K562 (cell line): ENCODE data around the gene RNU5D-1. TPM values are rescaled to one million over a fixed set of nuclear protein-coding genes. Genes with fewer than 3 reads are reported as not detected.

Experiments
- ATAC-seq: fragments of 200-7000 bp; cut with Tn5 transposase; 3 replicates; pipeline ENCODE4 v1.9.1; 2020; ENCODE audit warnings: moderate library complexity
- BruUV-seq: library from RNA; stranded (reverse); fragments of 400-500 nt; replicated peaks from 2 replicates; lab custom pipeline; 2021; lab: Mats Ljungman, UMichigan
- CTCF ChIA-PET: fragments of 300-600 bp; formaldehyde crosslinking; extraction: SDS; loops from one replicate; lab custom pipeline; 2021; ENCODE audit warnings: low intra/inter-chr PET ratio; lab: Yijun Ruan, JAX
- POLR2A ChIA-PET: fragments of 300-600, 350-650 bp; sonication (Branson Sonifier 250); formaldehyde crosslinking; extraction: SDS; loops from one replicate; lab custom pipeline; 2021; ENCODE audit warnings: antibody characterized with exemption, inconsistent platforms; lab: Yijun Ruan, JAX
- DNase-seq, 4 experiments: peaks; one replicate each; pipeline versions ENCODE4 v3.0.0 to v3.0.0-alpha.2; 2011 to 2018; ENCODE audit warnings: low spot score in 3 of 4, mixed read lengths in 3 of 4; ENCODE audit errors: extremely low read depth in 1 of 4
- FAIRE-seq: peaks from 2 replicates; lab custom pipeline; 2011; peaks lifted over from hg19 to GRCh38; lab: Jason Lieb, UNC
- H2AFZ ChIP-seq: 2 replicates; pipeline ENCODE4 v1.6.0; 2011; ENCODE audit warnings: low read depth, low read length, control low read depth, inconsistent platforms
- H3K27ac ChIP-seq: fragments of 200-600 bp; 3 replicates; pipeline ENCODE4 v1.8.0; 2011; ENCODE audit warnings: low read depth, mild to moderate bottlenecking, control low read depth, inconsistent platforms, low read length, moderate library complexity, mixed read lengths; ENCODE audit errors: extremely low read depth
- H3K27me3 ChIP-seq, 2 experiments: fragments of 300-600 bp in 1 of 2; 2 replicates in 1 of 2; 3 replicates in 1 of 2; pipeline versions ENCODE4 v1.6.0 to v1.8.0; 2011; ENCODE audit warnings: inconsistent platforms in 2 of 2, low read length in 2 of 2, mild to moderate bottlenecking in 1 of 2, mixed read lengths in 1 of 2, moderate library complexity in 1 of 2; ENCODE audit not compliant: control insufficient read depth in 2 of 2, insufficient read depth in 2 of 2
- H3K36me3 ChIP-seq: fragments of 300-600 bp; 3 replicates; pipeline ENCODE4 v1.8.0; 2011; ENCODE audit warnings: mild to moderate bottlenecking, low read length, inconsistent platforms; ENCODE audit not compliant: control insufficient read depth, insufficient read depth
- H3K4me1 ChIP-seq, 2 experiments: fragments of 200-600 bp in 1 of 2; replicated peaks in 1 of 2; 2 replicates in 1 of 2; 3 replicates in 1 of 2; pipeline versions ENCODE4 v1.5.1 to v1.8.0; 2011; ENCODE audit warnings: inconsistent platforms in 2 of 2, low read length in 2 of 2, mild to moderate bottlenecking in 1 of 2, mixed read lengths in 1 of 2, moderate library complexity in 1 of 2; ENCODE audit not compliant: control insufficient read depth in 2 of 2, insufficient read depth in 2 of 2
- H3K4me2 ChIP-seq: 2 replicates; pipeline ENCODE4 v1.6.1; 2011; ENCODE audit warnings: low read length, control low read depth, inconsistent platforms, mixed read lengths; ENCODE audit not compliant: insufficient read depth
- H3K4me3 ChIP-seq: fragments of 200-600 bp; sonication (generic), shearing (Covaris generic); 2 replicates; pipeline ENCODE4 v1.5.1; 2016; ENCODE audit warnings: control low read depth, inconsistent platforms
- H3K79me2 ChIP-seq: fragments of 200-600 bp; 3 replicates; pipeline ENCODE4 v1.8.0; 2011; ENCODE audit warnings: low read length, inconsistent platforms; ENCODE audit not compliant: control insufficient read depth, insufficient read depth
- H3K9ac ChIP-seq, 2 experiments: 2 replicates each; pipeline versions ENCODE4 v1.6.0 to v1.6.1; 2011; ENCODE audit warnings: low read depth in 2 of 2, low read length in 2 of 2, control low read depth in 1 of 2, inconsistent platforms in 1 of 2, mild to moderate bottlenecking in 1 of 2, mixed read lengths in 1 of 2; ENCODE audit not compliant: insufficient read depth in 1 of 2
- H3K9me1 ChIP-seq: one replicate; pipeline ENCODE4 v1.6.0; 2011; ENCODE audit warnings: inconsistent platforms, mild to moderate bottlenecking, low read length, moderate library complexity; ENCODE audit not compliant: control insufficient read depth, insufficient read depth
- H3K9me3 ChIP-seq: replicated peaks from 2 replicates; pipeline ENCODE4 v1.5.1; 2011; ENCODE audit warnings: low read depth, low read length, inconsistent platforms; ENCODE audit not compliant: control insufficient read depth, insufficient read depth
- H4K20me1 ChIP-seq: replicated peaks from 2 replicates; pipeline ENCODE4 v1.6.1; 2011; ENCODE audit warnings: low read length, inconsistent platforms, mixed read lengths; ENCODE audit not compliant: control insufficient read depth, insufficient read depth
- ETV6 ChIP-seq, 3 experiments: fragments of 150-350 bp in 1 of 3; sonication (generic) in 1 of 3; formaldehyde crosslinking in 1 of 3; IDR thresholded peaks; 2 replicates each; pipeline versions ENCODE4 v1.6.1 to v1.8.0; 2014 to 2022; ENCODE audit warnings: borderline replicate concordance in 2 of 3, low read depth in 2 of 3, antibody characterized with exemption in 1 of 3, low read length in 1 of 3, mild to moderate bottlenecking in 1 of 3, missing genetic modification reagents in 1 of 3
- HINFP ChIP-seq: fragments of 450-650 bp; conservative IDR thresholded peaks from 2 replicates; pipeline ENCODE4 v1.6.1; 2016; ENCODE audit warnings: missing genetic modification characterization, low read depth, mild to moderate bottlenecking, control low read depth, missing compliant biosample characterization
- HMG20A ChIP-seq: fragments of 450-650 bp; formaldehyde crosslinking; conservative IDR thresholded peaks from 2 replicates; pipeline ENCODE4 v1.4.0; 2020; ENCODE audit warnings: mild to moderate bottlenecking, mixed read lengths
- MAFK ChIP-seq: IDR thresholded peaks from 2 replicates; pipeline ENCODE4 v1.6.1; 2011; ENCODE audit warnings: low read length, improper control_type of control experiment
- NR3C1 ChIP-seq: sonication (generic); formaldehyde crosslinking; IDR thresholded peaks from 2 replicates; pipeline ENCODE4 v1.8.1; 2022; ENCODE audit warnings: missing genetic modification reagents
- RNF219 ChIP-seq: fragments of 250-450 bp; sonication (Bioruptor Pico); IDR thresholded peaks from 2 replicates; pipeline ENCODE4 v1.5.0; 2022; ENCODE audit warnings: mild to moderate bottlenecking
- SUPT5H ChIP-seq: fragments of 450-650 bp; IDR thresholded peaks from 2 replicates; pipeline ENCODE4 v1.6.1; 2016
- TEAD1 ChIP-seq, 2 experiments: fragments of 450-650 bp in 1 of 2; sonication (generic) in 1 of 2; formaldehyde crosslinking; IDR thresholded peaks; 2 replicates each; pipeline versions ENCODE4 v1.4.0 to v1.8.0; 2020 to 2022; ENCODE audit warnings: mild to moderate bottlenecking in 2 of 2, missing genetic modification reagents in 1 of 2
- TEAD4 ChIP-seq, 2 experiments: sonication (generic) in 1 of 2; formaldehyde crosslinking in 1 of 2; IDR thresholded peaks; 2 replicates each; pipeline versions ENCODE4 v1.6.1 to v1.8.0; 2012 to 2022; ENCODE audit warnings: borderline replicate concordance in 1 of 2, inconsistent platforms in 1 of 2, low read length in 1 of 2, mild to moderate bottlenecking in 1 of 2, missing genetic modification reagents in 1 of 2
- THAP7 ChIP-seq: fragments of 250-450 bp; sonication (Bioruptor Pico); IDR thresholded peaks from 2 replicates; pipeline ENCODE4 v1.5.0; 2021
- ZNF740 ChIP-seq, 3 experiments: fragments of 200-800 bp in 1 of 3; sonication (Bioruptor generic) in 1 of 3; sonication (generic) in 1 of 3; formaldehyde crosslinking in 1 of 3; IDR thresholded peaks; 2 replicates each; pipeline versions ENCODE4 v1.6.1 to v1.8.0; 2016 to 2022; ENCODE audit warnings: mild to moderate bottlenecking in 2 of 3, missing compliant biosample characterization in 2 of 3, missing genetic modification characterization in 2 of 3, missing genetic modification reagents in 1 of 3
- WGBS: fragments of 100-300 bp; shearing (Covaris generic); methylation state at CpG from one replicate; pipeline ENCODE4 v1.1.6; 2016; ENCODE audit warnings: low coverage, mixed read lengths; ENCODE audit not compliant: insufficient coverage; ENCODE audit errors: missing lambda C conversion rate; 5-methylcytosine and 5-hydroxymethylcytosine counted together
- in situ Hi-C: fragments of 300-500 bp; cut with MboI; formaldehyde crosslinking; loops from 4 replicates; pipeline ENCODE4 v1.15.0; 2018; ENCODE audit warnings: inconsistent platforms, mixed read lengths
- intact Hi-C: fragments of 100-400 bp; cut with micrococcal nuclease; formaldehyde crosslinking; loops from 2 replicates; pipeline ENCODE4 v1.14.2; 2022
- polyA plus RNA-seq, 8 experiments: library from polyadenylated mRNA; depleted of rRNA in 4 of 8; stranded (reverse) in 5 of 8; unstranded in 3 of 8; fragments of >200 nt; fragmentation: Nextera tagmentation in 2 of 8; fragmentation: Illumina TruSeq in 1 of 8; extraction: Ambion mirVana in 2 of 8; extraction: Trizol in 1 of 8; gene quantifications; 2 replicates each; pipeline versions ENCODE4 v1.2.1 to v1.2.3, GENCODE V29; 2011 to 2014; ENCODE audit warnings: inconsistent platforms in 1 of 8, missing spikeins in 1 of 8
- total RNA-seq, 7 experiments: library from RNA; depleted of rRNA in 6 of 7; stranded (reverse); fragments of >200 nt in 6 of 7; fragmentation: Illumina TruSeq in 2 of 7; extraction: Trizol in 2 of 7; gene quantifications; 2 replicates each; pipeline versions ENCODE4 v1.2.1 to v1.2.3, GENCODE V29; 2011 to 2021; ENCODE audit warnings: low replicate concordance in 1 of 7

The RNU5D-1 gene
- total and polyA plus RNA-seq, 9 of the 15 experiments (the other 6 are each of a cell fraction or from before 2014, with no cell fraction given) = under 0.01 TPM; not detected in 8

GRCh38 chr1:44776730-44777068 is 45.7 kb upstream of the RNU5D-1 start (continued):
- TF ChIP-seq ZNF740 (CRISPR knock-in tag; IDR thresholded peaks at IDR 0.05) (no peak), ZNF740 (tag; IDR thresholded peaks at IDR 0.05) (0 out of 4 replicates have a peak, but pooled peaks of 1 of the 2 experiments have one; percentile 40), TEAD1 (CRISPR knock-in tag; IDR thresholded peaks at IDR 0.05) (0 out of 4 replicates have a peak, but pooled peaks of 1 of the 2 experiments have one; percentile 5), TEAD4 (IDR thresholded peaks at IDR 0.05; ENCODE audit: low read length) (no peak), TEAD4 (CRISPR knock-in tag; IDR thresholded peaks at IDR 0.05; ENCODE audit: borderline replicate concordance) (no peak), NR3C1 (CRISPR knock-in tag) (no peak)

- H2AFZ ChIP-seq = 0 out of 2 replicates have a peak overlapping the region, but pooled peaks have one; percentile 83
- peaks cover 31% of the 10 kb centered on the region for H4K20me1 ChIP-seq
- peak overlapping the region; percentile 93 for H3K4me2 ChIP-seq
- TSS peak; percentile 52 for BruUV-seq
- no peaks in the 10 kb centered on the region for H3K9me3 ChIP-seq
- ChIA-PET POLR2A (interaction anchor here (0.6 to 11.6 kb wide), 46 partner anchors 10 to 1760 kb away, joined by 3 to 253 read pairs (median 4); partner anchors contain the start of genes AKR1A1, BEST4, BTBD19 and DYNLT4), CTCF (interaction anchor here (0.7 to 1.3 kb wide), 2 partner anchors 69 to 527 kb away, joined by 3 read pairs; no protein-coding TSS in a partner anchor)
- H3K27me3 ChIP-seq = no peaks in the 10 kb centered on the region
- no peak for FAIRE-seq
- H3K79me2 ChIP-seq = peaks cover 54% of the 10 kb centered on the region
- H3K9me1 ChIP-seq = peaks cover 10% of the 10 kb centered on the region
- peak overlapping the region; percentile 98 for H3K27ac ChIP-seq
- peaks cover 13 to 22% of the 10 kb centered on the region in 2 experiments for H3K4me1 ChIP-seq
- in situ Hi-C loops (no loop called here), intact Hi-C loops (loop anchor here (2.0 to 5.0 kb wide), 3 partner anchors 37 to 45 kb away; partner anchors contain the start of genes KIF2C and RNU5D-1)
- DNase-seq = peak in 3 of 4 experiments; percentile 54 to 58 (median 57)
- H3K9ac ChIP-seq = peak overlapping the region; percentile 99
- peak; percentile 4 for ATAC-seq
- H3K4me3 ChIP-seq = peak overlapping the region; percentile 75
- under 1% methylated on average over 36 of the region's 36 CpGs for WGBS
- peaks cover 55% of the 10 kb centered on the region for H3K36me3 ChIP-seq
- no peak for TF ChIP-seq THAP7 (CRISPR knock-in tag)
- TF ChIP-seq SUPT5H = no peak
- no peak for TF ChIP-seq HINFP (tag)
- no peak for TF ChIP-seq MAFK
- TF ChIP-seq HMG20A (CRISPR knock-in tag) = no peak
- TF ChIP-seq RNF219 (CRISPR knock-in tag) = no peak
- TF ChIP-seq ETV6 (IDR thresholded peaks at IDR 0.05; ENCODE audit: borderline replicate concordance in 1 of 2, low read depth in 2 of 2, low read length in 1 of 2) = no peak
- TF ChIP-seq ETV6 (CRISPR knock-in tag; IDR thresholded peaks at IDR 0.05; ENCODE audit: borderline replicate concordance) = no peak
Observed at GRCh38 chr1:44775930-44776729, 45.2 kb upstream of the RNU5D-1 start.
